Right ventricle myocardium inferior (tissue), 1 donor: Measurements from ENCODE around the gene SMIM33. TPM values are rescaled to one million over a fixed set of nuclear protein-coding genes. Genes with fewer than 3 reads are reported as not detected.
A peak's percentile ranks its signal among the peaks of the same experiment; 100 is the strongest.

Experiments
- ATAC-seq: fragments of 200-7000 bp; cut with Tn5 transposase; one replicate; pipeline ENCODE4 v1.9.1; 2020; ENCODE audit warnings: mild to moderate bottlenecking, moderate library complexity
- DNase-seq: peaks from one replicate; pipeline ENCODE4 v3.0.0; 2021; ENCODE audit errors: missing footprints
- intact Hi-C: fragments of 100-400 bp; cut with DNase I; formaldehyde crosslinking; loops from one replicate; pipeline ENCODE4 v1.11.0; 2022
- total RNA-seq: library from RNA; stranded (reverse); fragmentation: NEBNext Ultra II Directional; extraction: Animal tissue kit (Norgen Biotek cat#: 25700); gene quantifications from one replicate; pipeline ENCODE4 v1.2.1, GENCODE V29; 2021
- donor health status: DM: no; HTN: yes; CAD: no; lungs with severe emphysema.

Gene SMIM33
- total RNA-seq, 1 donor from 2014 or later = not detected

DNA sequence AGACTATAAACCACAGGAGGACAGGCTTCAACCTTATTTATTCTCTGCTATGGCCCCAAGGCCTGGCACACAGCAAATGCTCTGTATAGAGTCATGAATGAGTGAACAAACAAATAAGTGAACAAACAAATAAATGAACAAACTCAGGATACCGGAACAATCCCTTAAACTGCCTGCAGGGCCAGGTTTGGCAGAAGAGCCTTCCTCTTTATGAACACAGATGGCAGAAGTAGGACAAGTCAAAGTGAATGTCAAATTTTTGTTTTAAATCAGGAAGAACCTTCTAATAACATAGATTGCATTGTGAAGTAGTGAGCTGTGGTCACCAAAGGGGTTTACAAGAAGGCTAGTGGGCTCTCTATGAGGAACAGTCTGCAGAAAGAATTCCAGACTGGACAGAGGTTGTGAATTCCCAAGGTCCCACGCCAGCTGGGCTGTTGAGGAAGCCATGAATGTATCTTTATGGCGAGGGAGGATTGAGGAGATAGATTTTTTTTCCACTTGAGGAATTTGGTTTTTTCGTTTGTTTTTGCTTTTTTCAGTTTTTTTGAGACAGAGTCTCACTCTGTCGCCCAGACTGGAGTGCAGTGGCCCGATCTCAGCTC lies 42.1 kb downstream of the SMIM33 start:
- no peak for DNase-seq
- intact Hi-C loops = loop anchor here (1.0 kb wide), 1 partner anchor 91 kb away; no protein-coding TSS in a partner anchor
- no peak for ATAC-seq

DNA sequence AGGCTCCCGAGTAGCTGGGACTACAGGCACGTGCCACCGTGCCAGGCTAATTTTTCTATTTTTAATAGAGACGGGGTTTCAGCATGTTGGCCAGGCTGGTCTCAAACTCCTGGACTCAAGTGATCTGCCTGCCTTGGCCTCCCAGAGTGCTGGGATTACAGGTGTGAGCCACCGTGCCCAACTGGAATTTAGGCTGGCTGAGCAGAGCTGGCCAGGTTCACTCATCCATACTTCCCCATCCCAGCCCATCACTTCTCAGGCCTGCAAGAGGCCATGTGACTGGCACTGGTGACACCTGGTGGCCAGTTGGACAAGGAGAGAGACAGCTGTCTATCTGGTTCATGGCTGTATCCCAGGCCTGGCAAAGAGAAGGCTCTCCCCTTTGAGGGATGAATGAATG lies 42.6 kb downstream of the SMIM33 start:
- peak; percentile 86 for ATAC-seq
- DNase-seq = peak; percentile 91
- intact Hi-C loops = loop anchor here (1.0 kb wide), 1 partner anchor 91 kb away; no protein-coding TSS in a partner anchor

DNA sequence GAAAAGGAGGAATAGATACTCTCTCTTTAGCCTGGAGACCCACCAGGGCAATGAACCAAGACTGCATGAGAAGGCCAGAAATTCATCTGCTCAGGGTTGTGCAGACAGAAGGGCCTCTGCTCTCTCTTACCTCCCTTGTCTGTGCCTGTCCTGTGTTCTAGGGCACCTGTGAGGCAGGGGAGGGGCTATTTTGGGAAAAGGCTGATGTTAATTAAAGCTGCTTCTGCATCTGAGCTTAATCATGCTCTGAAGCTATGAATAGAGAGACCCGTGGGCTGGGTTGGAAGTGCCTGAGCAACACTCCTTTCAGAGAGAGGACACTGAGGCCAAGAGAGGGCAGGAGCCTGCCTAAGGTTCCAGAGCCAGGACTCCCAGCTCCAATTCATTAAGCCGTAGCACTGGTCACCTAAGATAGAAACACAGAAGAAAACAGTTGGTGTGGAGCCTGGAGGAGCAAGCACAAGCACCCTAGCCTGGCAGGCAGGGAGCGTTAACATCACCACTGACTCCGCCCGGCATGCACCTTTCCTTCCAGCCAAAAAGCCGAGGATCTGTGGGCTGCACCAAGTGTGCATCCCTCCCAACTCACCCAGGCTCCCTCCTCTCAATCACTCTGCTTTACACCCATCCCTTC lies 43.2 kb downstream of the SMIM33 start:
- no peak for DNase-seq
- intact Hi-C loops = loop anchor here (1.0 kb wide), 1 partner anchor 92 kb away; no protein-coding TSS in a partner anchor
- no peak for ATAC-seq

GRCh38 chr5:139514486-139514856 lies 43.7 kb downstream of the SMIM33 start:
- DNase-seq (no peak), ATAC-seq (no peak)
- intact Hi-C loops = no loop called here

GRCh38 chr5:139517683-139518564 lies 47.1 kb downstream of the SMIM33 start:
- peak; percentile 91 for ATAC-seq
- intact Hi-C loops = loop anchor here (1.0 to 2.0 kb wide), 2 partner anchors 43 to 79 kb away; partner anchors contain the start of genes DNAJC18 and UBE2D2
- peak; percentile 98 for DNase-seq

Other genes starting within 250 kb of the SMIM33 start
- 120 TPM for gene MATR3, start 177.3 kb upstream of the SMIM33 start, total RNA-seq
- gene PAIP2, start 129.2 kb upstream of the SMIM33 start, total RNA-seq = 144 TPM
- gene SLC23A1, start 87.7 kb upstream of the SMIM33 start, total RNA-seq = not detected
- gene MZB1, start 81.1 kb upstream of the SMIM33 start, total RNA-seq = 1.2 TPM
- 49.3 TPM for gene PROB1, start 75.9 kb upstream of the SMIM33 start, total RNA-seq
- 17.2 TPM for gene SPATA24, start 66.9 kb upstream of the SMIM33 start, total RNA-seq
- gene DNAJC18, start 31.5 kb upstream of the SMIM33 start, total RNA-seq = 7.9 TPM
- gene ECSCR, start 8.3 kb upstream of the SMIM33 start, total RNA-seq = 21.4 TPM
- 47.2 TPM for gene STING1, start 11.8 kb downstream of the SMIM33 start, total RNA-seq
- gene UBE2D2, start 90.3 kb downstream of the SMIM33 start, total RNA-seq = 116 TPM
- 74.1 TPM for gene CXXC5, start 177.3 kb downstream of the SMIM33 start, total RNA-seq